Measurements from ENCODE around the gene FAM13A. TPM values are rescaled to one million over a fixed set of nuclear protein-coding genes. Genes with fewer than 3 reads are reported as not detected.

Gene FAM13A
- total RNA-seq, 1 experiment from 2014 or later, result 22.2 TPM

- DNase-seq (ENCODE audit: extremely low read depth, low read depth), result no peak
Measured at GRCh38 chr4:88730811-88731210, 326.2 kb downstream of the FAM13A start.

GRCh38 chr4:88729146-88729760, 327.7 kb downstream of the FAM13A start:
- DNase-seq (ENCODE audit: extremely low read depth, low read depth), result no peak

GRCh38 chr4:88728146-88728545, 328.8 kb downstream of the FAM13A start:
- no peak for DNase-seq (ENCODE audit: extremely low read depth, low read depth)

GRCh38 chr4:88725986-88726385, 331.0 kb downstream of the FAM13A start:
- no peak for DNase-seq (ENCODE audit: extremely low read depth, low read depth)

- DNase-seq (ENCODE audit: extremely low read depth, low read depth), result no peak
Measured at GRCh38 chr4:88725143-88725542, 331.8 kb downstream of the FAM13A start.

GRCh38 chr4:88724406-88724805, 332.6 kb downstream of the FAM13A start:
- DNase-seq (ENCODE audit: extremely low read depth, low read depth), result no peak

- no peak for DNase-seq (ENCODE audit: extremely low read depth, low read depth)
Measured at GRCh38 chr4:88722828-88723227, 334.2 kb downstream of the FAM13A start.

GRCh38 chr4:88722276-88722780, 334.7 kb downstream of the FAM13A start:
- DNase-seq (ENCODE audit: extremely low read depth, low read depth), result no peak

GRCh38 chr4:88720451-88721428, 336.2 kb downstream of the FAM13A start:
- no peak for DNase-seq (ENCODE audit: extremely low read depth, low read depth)

- DNase-seq (ENCODE audit: extremely low read depth, low read depth), result no peak
Measured at GRCh38 chr4:88719381-88719780, 337.6 kb downstream of the FAM13A start.

- DNase-seq (ENCODE audit: extremely low read depth, low read depth), result no peak
Measured at GRCh38 chr4:88718098-88718497, 338.9 kb downstream of the FAM13A start.

GRCh38 chr4:88713782-88714181, 343.2 kb downstream of the FAM13A start:
- no peak for DNase-seq (ENCODE audit: extremely low read depth, low read depth)

- DNase-seq (ENCODE audit: extremely low read depth, low read depth), result no peak
Measured at GRCh38 chr4:88709989-88710388, 347.0 kb downstream of the FAM13A start.

GRCh38 chr4:88706574-88706973, 350.4 kb downstream of the FAM13A start:
- peak; percentile 51 for DNase-seq (ENCODE audit: extremely low read depth, low read depth)

GRCh38 chr4:88705805-88706492, 351.0 kb downstream of the FAM13A start:
- DNase-seq (ENCODE audit: extremely low read depth, low read depth), result no peak

- DNase-seq (ENCODE audit: extremely low read depth, low read depth), result no peak
Measured at GRCh38 chr4:88705223-88705622, 351.8 kb downstream of the FAM13A start.

GRCh38 chr4:88702782-88703181, 354.2 kb downstream of the FAM13A start:
- DNase-seq (ENCODE audit: extremely low read depth, low read depth), result no peak

GRCh38 chr4:88698519-88698918, 358.5 kb downstream of the FAM13A start:
- DNase-seq (ENCODE audit: extremely low read depth, low read depth), result no peak

GRCh38 chr4:88697588-88698329, 359.2 kb downstream of the FAM13A start, which contains the start of gene NAP1L5:
TSS of gene NAP1L5 (minus strand) at chr4:88697829. CDS start at chr4:88697754, 75 bp downstream.
- DNase-seq (ENCODE audit: extremely low read depth, low read depth), result peak; percentile 17

- no peak for DNase-seq (ENCODE audit: extremely low read depth, low read depth)
Measured at GRCh38 chr4:88697141-88697540, 359.8 kb downstream of the FAM13A start.
